ENCODE data around the gene ANG.
"Not testable (repeated sequence)": the region's sequence is repeated elsewhere in the genome, so short reads cannot be mapped to it uniquely, and the experiment has no call there.

ANG gene

GRCh38 chr14:20662968-20663732 is 25.4 kb upstream of the ANG start:
- peak; percentile 86 for ATAC-seq
- peak overlapping the region; percentile 76 for H3K4me3 Mint-ChIP-seq
- peak; percentile 55 to 89 for DNase-seq (ENCODE audit: low spot score in 2 of 2)
- H3K9me3 Mint-ChIP-seq: no peaks in the 10 kb centered on the region
- peak overlapping the region; percentile 90 for H3K27ac Mint-ChIP-seq
- peaks cover 9% of the 10 kb centered on the region for H3K36me3 Mint-ChIP-seq
- H3K4me1 Mint-ChIP-seq: peaks cover 30% of the 10 kb centered on the region

- H3K4me1 Mint-ChIP-seq: peaks cover 37% of the 10 kb centered on the region
- H3K9me3 Mint-ChIP-seq; H3K36me3 Mint-ChIP-seq; DNase-seq (ENCODE audit: low spot score in 2 of 2); ATAC-seq; H3K4me3 Mint-ChIP-seq; H3K27ac Mint-ChIP-seq: not testable (repeated sequence)
Measured at GRCh38 chr14:20666400-20666961, 22.1 kb upstream of the ANG start.

GRCh38 chr14:20667957-20668356 is 20.6 kb upstream of the ANG start:
- H3K4me1 Mint-ChIP-seq: peaks cover 28% of the 10 kb centered on the region
- H3K9me3 Mint-ChIP-seq: peaks cover 3% of the 10 kb centered on the region
- ATAC-seq (peak; percentile 92), DNase-seq (ENCODE audit: low spot score in 2 of 2) (peak in 1 of 2 donors; percentile 63)
- peak overlapping the region; percentile 90 for H3K27ac Mint-ChIP-seq
- H3K4me3 Mint-ChIP-seq: peak overlapping the region; percentile 29
- H3K36me3 Mint-ChIP-seq: peaks cover 5% of the 10 kb centered on the region

GRCh38 chr14:20668969-20669368 is 19.6 kb upstream of the ANG start:
- Mint-ChIP-seq H3K4me3 (no peak overlapping the region), H3K36me3 (no peaks in the 10 kb centered on the region), H3K4me1 (peaks cover 18% of the 10 kb centered on the region), H3K27ac (peak overlapping the region; percentile 90), H3K9me3 (peaks cover 3% of the 10 kb centered on the region)
- DNase-seq (ENCODE audit: low spot score in 2 of 2) (no peak), ATAC-seq (no peak)

GRCh38 chr14:20671597-20672283 is 16.8 kb upstream of the ANG start:
- ATAC-seq: no peak
- H3K4me1 Mint-ChIP-seq: peaks cover 30% of the 10 kb centered on the region
- H3K36me3 Mint-ChIP-seq: no peaks in the 10 kb centered on the region
- DNase-seq (ENCODE audit: low spot score in 2 of 2): no peak
- no peak overlapping the region for H3K27ac Mint-ChIP-seq
- no peak overlapping the region for H3K4me3 Mint-ChIP-seq
- H3K9me3 Mint-ChIP-seq: peaks cover 3% of the 10 kb centered on the region

GRCh38 chr14:20675669-20676068 is 12.9 kb upstream of the ANG start:
- Mint-ChIP-seq H3K36me3 (no peaks in the 10 kb centered on the region), H3K4me3 (no peak overlapping the region), H3K9me3 (no peaks in the 10 kb centered on the region), H3K27ac (no peak overlapping the region), H3K4me1 (peaks cover 12% of the 10 kb centered on the region)
- DNase-seq (ENCODE audit: low spot score in 2 of 2) (peak in 1 of 2 donors; percentile 55), ATAC-seq (peak; percentile 97)

GRCh38 chr14:20676072-20676471 is 12.5 kb upstream of the ANG start:
- Mint-ChIP-seq H3K4me3 (no peak overlapping the region), H3K9me3 (no peaks in the 10 kb centered on the region), H3K4me1 (peaks cover 12% of the 10 kb centered on the region), H3K27ac (no peak overlapping the region), H3K36me3 (no peaks in the 10 kb centered on the region)
- DNase-seq (ENCODE audit: low spot score in 2 of 2): peak in 1 of 2 donors; percentile 56
- ATAC-seq: peak; percentile 66

GRCh38 chr14:20679907-20680306 is 8.7 kb upstream of the ANG start:
- H3K4me3 Mint-ChIP-seq: no peak overlapping the region
- no peaks in the 10 kb centered on the region for H3K9me3 Mint-ChIP-seq
- ATAC-seq (no peak), DNase-seq (ENCODE audit: low spot score in 2 of 2) (no peak)
- H3K27ac Mint-ChIP-seq: no peak overlapping the region
- peaks cover 12% of the 10 kb centered on the region for H3K4me1 Mint-ChIP-seq
- H3K36me3 Mint-ChIP-seq: no peaks in the 10 kb centered on the region

- no peaks in the 10 kb centered on the region for H3K9me3 Mint-ChIP-seq
- DNase-seq (ENCODE audit: low spot score in 2 of 2): no peak
Measured at GRCh38 chr14:20680363-20680762, 8.2 kb upstream of the ANG start.

GRCh38 chr14:20680843-20681347 is 7.7 kb upstream of the ANG start:
- Mint-ChIP-seq H3K27ac (no peak overlapping the region), H3K4me3 (no peak overlapping the region)
- DNase-seq (ENCODE audit: low spot score in 2 of 2): no peak

More at GRCh38 chr14:20680363-20680762, 8.2 kb upstream of the ANG start:
- Mint-ChIP-seq H3K36me3 (no peaks in the 10 kb centered on the region), H3K4me1 (peaks cover 12% of the 10 kb centered on the region), H3K4me3 (no peak overlapping the region), H3K27ac (no peak overlapping the region)
- no peak for ATAC-seq

GRCh38 chr14:20681348-20682126 is 7.0 kb upstream of the ANG start:
- H3K9me3 Mint-ChIP-seq: no peaks in the 10 kb centered on the region
- H3K36me3 Mint-ChIP-seq: no peaks in the 10 kb centered on the region
- peak; percentile 33 for ATAC-seq
- H3K27ac Mint-ChIP-seq: no peak overlapping the region
- peaks cover under 1% of the 10 kb centered on the region for H3K4me1 Mint-ChIP-seq
- no peak overlapping the region for H3K4me3 Mint-ChIP-seq
- DNase-seq (ENCODE audit: low spot score in 2 of 2): peak; percentile 73 to 95

More at GRCh38 chr14:20680843-20681347, 7.7 kb upstream of the ANG start:
- H3K9me3 Mint-ChIP-seq: no peaks in the 10 kb centered on the region
- peaks cover 7% of the 10 kb centered on the region for H3K4me1 Mint-ChIP-seq
- ATAC-seq: no peak
- no peaks in the 10 kb centered on the region for H3K36me3 Mint-ChIP-seq

- H3K36me3 Mint-ChIP-seq: no peaks in the 10 kb centered on the region
- DNase-seq (ENCODE audit: low spot score in 2 of 2) (no peak), ATAC-seq (no peak)
- no peaks in the 10 kb centered on the region for H3K9me3 Mint-ChIP-seq
- H3K4me3 Mint-ChIP-seq: no peak overlapping the region
- no peak overlapping the region for H3K27ac Mint-ChIP-seq
- no peaks in the 10 kb centered on the region for H3K4me1 Mint-ChIP-seq
Measured at GRCh38 chr14:20682127-20682434, 6.5 kb upstream of the ANG start.

- H3K4me1 Mint-ChIP-seq: no peaks in the 10 kb centered on the region
- no peaks in the 10 kb centered on the region for H3K36me3 Mint-ChIP-seq
- H3K27ac Mint-ChIP-seq: no peak overlapping the region
- no peaks in the 10 kb centered on the region for H3K9me3 Mint-ChIP-seq
- peak; percentile 79 for ATAC-seq
- peak; percentile 33 to 86 for DNase-seq (ENCODE audit: low spot score in 2 of 2)
- no peak overlapping the region for H3K4me3 Mint-ChIP-seq
Measured at GRCh38 chr14:20682435-20683124, 6.0 kb upstream of the ANG start.

- peak; percentile 62 to 89 for DNase-seq (ENCODE audit: low spot score in 2 of 2)
Measured at GRCh38 chr14:20683125-20683890, 5.3 kb upstream of the ANG start.

More at GRCh38 chr14:20683125-20683890, 5.3 kb upstream of the ANG start:
- ATAC-seq: peak; percentile 57
- H3K4me1 Mint-ChIP-seq: no peaks in the 10 kb centered on the region
- H3K4me3 Mint-ChIP-seq: no peak overlapping the region
- no peak overlapping the region for H3K27ac Mint-ChIP-seq
- no peaks in the 10 kb centered on the region for H3K9me3 Mint-ChIP-seq
- H3K36me3 Mint-ChIP-seq: no peaks in the 10 kb centered on the region
